VCaP (cell line): ENCODE data around the gene SLIT1.

ENCODE experiments used
- H3K27ac ChIP-seq: fragments of 450-650 bp; 2 replicates; pipeline ENCODE4 v1.5.1; 2017
- TF ChIP-seq, protein P1 (sequence below): fragments of 450-650 bp; conservative IDR thresholded peaks from 2 replicates; pipeline ENCODE4 v1.5.1; 2017; ENCODE audit warnings: mild to moderate bottlenecking, moderate library complexity

SLIT1 gene

DNA sequence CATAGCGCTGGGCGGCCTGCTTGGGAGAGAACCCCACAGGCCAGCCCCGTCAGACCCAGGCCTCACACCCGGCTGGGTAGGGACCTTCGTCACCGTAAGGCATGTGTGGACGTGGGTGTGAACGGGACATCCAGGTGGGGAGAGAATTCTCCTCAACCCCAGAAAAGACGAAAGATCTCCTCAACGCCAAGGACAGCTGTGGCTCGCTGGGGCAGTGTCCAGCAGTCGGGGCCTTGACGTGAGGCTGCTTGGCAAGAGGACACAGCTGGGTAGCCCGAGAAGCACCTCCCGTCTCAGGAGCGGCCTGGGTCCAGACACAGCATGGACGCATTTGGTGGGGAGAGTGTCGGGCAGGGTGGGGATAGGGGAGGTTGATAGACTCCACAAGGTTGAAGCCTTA lies 1.2 kb upstream of the SLIT1 start:
- TF ChIP-seq, protein P1, sequence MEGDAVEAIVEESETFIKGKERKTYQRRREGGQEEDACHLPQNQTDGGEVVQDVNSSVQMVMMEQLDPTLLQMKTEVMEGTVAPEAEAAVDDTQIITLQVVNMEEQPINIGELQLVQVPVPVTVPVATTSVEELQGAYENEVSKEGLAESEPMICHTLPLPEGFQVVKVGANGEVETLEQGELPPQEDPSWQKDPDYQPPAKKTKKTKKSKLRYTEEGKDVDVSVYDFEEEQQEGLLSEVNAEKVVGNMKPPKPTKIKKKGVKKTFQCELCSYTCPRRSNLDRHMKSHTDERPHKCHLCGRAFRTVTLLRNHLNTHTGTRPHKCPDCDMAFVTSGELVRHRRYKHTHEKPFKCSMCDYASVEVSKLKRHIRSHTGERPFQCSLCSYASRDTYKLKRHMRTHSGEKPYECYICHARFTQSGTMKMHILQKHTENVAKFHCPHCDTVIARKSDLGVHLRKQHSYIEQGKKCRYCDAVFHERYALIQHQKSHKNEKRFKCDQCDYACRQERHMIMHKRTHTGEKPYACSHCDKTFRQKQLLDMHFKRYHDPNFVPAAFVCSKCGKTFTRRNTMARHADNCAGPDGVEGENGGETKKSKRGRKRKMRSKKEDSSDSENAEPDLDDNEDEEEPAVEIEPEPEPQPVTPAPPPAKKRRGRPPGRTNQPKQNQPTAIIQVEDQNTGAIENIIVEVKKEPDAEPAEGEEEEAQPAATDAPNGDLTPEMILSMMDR, result no peak
- peak overlapping the region; percentile 90; the same call in 1 of the 2 replicates for H3K27ac ChIP-seq

DNA sequence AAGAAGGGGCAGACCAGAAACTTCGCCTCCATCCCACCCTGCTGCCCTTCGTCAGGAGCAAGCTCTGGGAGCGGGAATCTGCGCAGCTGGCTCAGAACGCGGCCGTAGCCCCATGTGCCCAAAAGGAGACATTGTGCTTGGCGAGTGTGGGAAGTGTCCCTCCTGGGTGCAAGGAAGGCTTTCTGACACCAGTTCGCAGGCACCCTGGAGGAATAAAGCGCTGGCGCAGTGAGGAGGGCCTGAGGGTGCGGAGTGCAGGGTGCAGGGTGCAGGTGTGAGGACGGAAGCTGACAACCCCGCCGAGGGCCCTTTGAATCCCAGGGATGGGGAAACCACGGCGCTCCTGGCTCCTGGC lies 811 bp downstream of the SLIT1 start:
- peak overlapping the region; percentile 90 for H3K27ac ChIP-seq
- TF ChIP-seq, protein P1, result no peak

DNA sequence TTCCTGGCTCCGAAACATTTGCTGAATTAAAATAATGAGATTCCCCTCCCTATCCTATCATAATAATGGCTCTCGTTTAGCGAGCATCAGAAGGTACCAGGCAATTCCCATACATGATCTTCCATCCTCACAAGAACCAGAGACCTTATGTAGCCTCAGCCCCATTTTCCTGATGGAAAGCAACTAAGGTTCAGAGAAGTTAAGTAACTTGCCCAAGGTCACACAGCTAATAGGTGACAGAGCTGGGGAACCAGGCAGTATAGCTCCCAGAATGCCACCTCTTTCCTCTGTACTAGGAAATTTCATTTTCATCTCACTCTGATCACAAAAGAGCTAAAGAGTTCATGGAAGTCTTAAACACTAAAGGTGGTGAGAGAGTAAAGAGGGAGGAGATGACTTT lies 2.4 kb downstream of the SLIT1 start:
- H3K27ac ChIP-seq, result peak overlapping the region; percentile 90; the same call in 1 of the 2 replicates
- TF ChIP-seq, protein P1, result no peak

DNA sequence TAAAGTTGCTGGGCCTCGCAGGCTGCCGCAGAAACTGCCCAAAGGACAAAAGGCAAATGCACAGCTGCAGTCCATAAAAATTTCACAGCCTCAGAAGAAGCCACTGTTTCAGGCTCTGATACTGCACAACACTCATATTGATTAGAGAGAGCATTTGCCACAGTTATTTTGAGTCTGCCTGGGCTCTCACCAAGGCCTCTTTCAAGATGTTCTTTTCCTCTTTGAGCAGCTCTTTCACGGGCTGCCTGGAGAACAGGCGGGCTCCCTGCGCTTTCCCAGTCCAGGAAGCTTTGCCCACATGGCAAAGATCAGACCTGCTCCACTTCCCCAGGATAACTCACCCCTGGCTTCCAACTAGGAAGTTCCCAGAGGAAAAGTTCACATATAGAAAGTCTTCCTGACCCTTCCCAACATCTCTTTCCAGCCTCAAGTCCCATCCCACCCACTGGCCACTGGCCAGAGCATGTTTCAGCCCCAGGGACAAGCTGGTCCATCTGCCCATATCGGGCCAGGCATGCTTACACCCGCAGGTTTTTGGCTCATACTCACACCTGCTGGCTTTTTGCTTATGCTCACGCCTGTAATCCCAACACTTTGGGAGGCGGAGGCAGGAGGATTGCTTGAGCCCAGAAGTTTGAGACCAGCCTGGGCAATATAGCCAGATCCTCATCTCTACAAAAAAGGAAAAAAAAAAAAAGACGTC lies 3.3 kb downstream of the SLIT1 start:
- TF ChIP-seq, protein P1, result no peak
- peak overlapping the region; percentile 90; the same call in 1 of the 2 replicates for H3K27ac ChIP-seq

DNA sequence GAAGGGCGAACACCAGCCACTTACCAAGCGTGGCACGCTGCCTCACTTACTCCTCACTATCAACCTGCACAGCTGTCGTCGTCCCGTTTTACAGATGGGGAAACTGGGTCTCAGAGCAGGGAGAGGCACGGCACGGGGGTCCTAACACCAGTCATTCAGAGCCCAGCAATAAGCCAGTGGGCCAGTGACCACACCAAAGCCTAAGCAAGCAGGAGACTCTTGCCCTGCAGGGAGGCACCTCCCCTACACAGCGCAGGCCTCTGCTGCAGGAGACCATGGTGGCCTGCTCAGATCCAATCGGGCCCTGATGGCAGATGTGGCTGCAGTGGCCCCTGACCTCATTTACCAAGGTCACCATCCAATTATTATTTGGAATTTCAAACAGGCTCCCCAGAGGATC lies 4.8 kb downstream of the SLIT1 start:
- TF ChIP-seq, protein P1, result no peak

DNA sequence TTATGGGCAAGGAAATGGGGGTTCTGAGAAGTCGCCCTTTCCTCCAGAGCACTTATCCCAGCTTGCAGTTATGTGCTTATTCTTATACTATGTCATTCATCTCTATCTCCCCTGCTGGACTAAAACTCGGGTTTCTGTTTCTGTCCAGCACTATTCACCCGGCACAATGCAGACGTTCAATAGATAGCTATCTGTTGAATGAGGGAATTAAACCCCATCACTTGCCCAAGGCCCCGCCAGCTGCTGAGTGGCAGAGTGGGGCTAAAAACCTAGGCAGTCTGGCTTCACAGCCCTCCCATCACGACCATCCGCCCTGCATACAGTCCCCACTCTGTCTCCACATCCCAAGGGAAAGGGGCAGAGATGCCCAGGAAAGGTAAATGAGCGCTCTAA lies 5.4 kb downstream of the SLIT1 start:
- TF ChIP-seq, protein P1, result no peak
- H3K27ac ChIP-seq, result no peak overlapping the region

More for the DNA sequence above, 4.8 kb downstream of the SLIT1 start:
- peak overlapping the region; percentile 2; the same call in 1 of the 2 replicates for H3K27ac ChIP-seq

DNA sequence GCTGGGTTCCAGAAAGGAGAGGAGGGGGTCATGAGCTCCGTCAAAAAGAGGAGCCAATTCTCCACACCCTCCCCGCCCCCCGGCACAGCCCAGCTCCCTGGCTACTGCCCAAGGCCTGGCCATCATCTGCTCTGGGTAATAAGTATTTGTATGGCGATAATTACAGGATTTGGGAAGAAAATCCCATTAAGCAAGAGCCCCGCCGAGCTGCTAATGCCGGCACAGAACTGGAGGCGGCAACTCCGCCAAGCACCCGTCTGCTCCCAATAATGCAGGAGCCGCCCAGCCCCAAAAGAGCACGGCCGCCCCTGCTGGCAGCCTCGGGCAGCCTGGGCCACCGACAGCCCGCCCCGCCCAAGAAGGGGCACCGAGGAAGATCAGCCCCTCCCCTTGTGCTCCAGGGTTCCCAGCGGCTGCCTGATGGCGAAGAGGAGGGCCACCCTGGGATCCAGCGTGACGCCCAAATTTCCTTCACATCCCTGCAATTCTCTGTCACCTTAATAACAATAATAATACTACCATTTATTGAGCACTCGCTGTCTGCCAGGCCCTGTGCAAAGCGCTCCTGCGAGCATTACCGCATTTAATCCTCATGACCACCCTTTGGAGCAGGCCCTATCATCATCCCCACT lies 5.9 kb downstream of the SLIT1 start:
- no peak overlapping the region for H3K27ac ChIP-seq
- TF ChIP-seq, protein P1, result no peak
